Measurements from ENCODE around the gene NPL.
A peak's percentile ranks its signal among the peaks of the same experiment; 100 is the strongest.

The NPL gene, protein sequence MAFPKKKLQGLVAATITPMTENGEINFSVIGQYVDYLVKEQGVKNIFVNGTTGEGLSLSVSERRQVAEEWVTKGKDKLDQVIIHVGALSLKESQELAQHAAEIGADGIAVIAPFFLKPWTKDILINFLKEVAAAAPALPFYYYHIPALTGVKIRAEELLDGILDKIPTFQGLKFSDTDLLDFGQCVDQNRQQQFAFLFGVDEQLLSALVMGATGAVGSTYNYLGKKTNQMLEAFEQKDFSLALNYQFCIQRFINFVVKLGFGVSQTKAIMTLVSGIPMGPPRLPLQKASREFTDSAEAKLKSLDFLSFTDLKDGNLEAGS

GRCh38 chr1:182789138-182790076 is at the start of gene NPL:
Gene NPL (plus strand): TSS chr1:182789773. CDS start chr1:182794372, 4,599 bp downstream.
- peak; percentile 90 for DNase-seq

GRCh38 chr1:182740120-182740519 is 49.5 kb upstream of the NPL start:
- DNase-seq: no peak

DNA sequence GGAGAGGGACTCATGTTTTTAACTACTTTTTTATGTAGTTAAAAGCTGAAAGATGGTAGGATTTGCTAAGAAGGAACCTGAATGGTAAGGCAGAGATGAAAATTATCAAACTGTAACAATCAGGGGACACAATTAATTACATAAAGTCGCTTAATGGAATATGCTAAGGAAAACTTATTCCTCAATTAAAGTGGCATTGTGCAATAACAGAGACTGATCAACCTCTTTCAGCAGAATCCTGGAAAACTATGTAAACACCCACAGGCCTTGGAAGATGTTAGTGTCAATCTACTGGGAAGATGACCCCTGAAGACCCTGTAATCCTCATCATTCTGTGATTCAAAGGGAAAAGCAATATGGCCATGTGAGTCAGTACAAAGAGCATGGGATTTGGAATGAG is 46.8 kb upstream of the NPL start:
- DNase-seq: no peak

- peak; percentile 38 for DNase-seq
Observed at GRCh38 chr1:182752077-182752988, 37.2 kb upstream of the NPL start.

GRCh38 chr1:182754087-182754486 is 35.5 kb upstream of the NPL start:
- no peak for DNase-seq

- no peak for DNase-seq
Observed at GRCh38 chr1:182754543-182755314, 34.8 kb upstream of the NPL start.

DNA sequence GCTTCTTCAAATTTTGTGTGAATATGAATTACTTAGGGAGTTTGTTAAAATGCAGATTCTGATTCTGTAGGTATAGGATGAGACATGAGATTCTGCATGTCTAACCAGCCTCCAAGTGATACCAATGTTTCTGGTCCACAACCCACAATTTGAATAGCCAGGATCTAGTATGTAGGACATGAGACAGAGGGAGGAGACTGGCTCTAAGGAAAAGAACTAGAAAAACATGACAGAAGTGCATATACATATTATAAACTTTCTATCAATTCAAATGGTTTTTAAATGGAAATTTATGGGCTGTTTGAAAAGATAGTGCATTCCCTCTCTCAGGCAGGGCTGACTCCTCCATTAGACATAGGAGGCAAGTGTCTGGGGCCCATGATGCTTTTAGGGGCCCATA is 33.9 kb upstream of the NPL start:
- no peak for DNase-seq

DNA sequence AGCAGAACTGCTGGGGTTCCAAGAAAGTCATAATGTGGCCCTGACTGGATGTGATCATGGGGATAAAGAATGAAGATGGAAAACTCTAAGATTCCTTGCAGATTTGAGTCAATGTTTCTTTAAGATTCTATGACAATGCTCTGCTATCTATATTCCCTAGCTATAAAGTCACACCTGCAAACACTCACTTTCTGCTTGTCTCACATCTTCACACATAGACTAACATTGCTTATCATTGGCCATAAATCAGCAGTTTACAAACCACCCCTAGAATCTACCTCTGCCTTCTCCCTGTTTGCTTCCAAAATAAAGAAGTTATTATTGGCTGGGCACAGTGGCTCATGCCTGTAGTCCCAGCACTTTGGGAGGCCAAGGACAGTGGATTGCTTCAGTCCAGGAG is 33.1 kb upstream of the NPL start:
- DNase-seq: no peak

DNA sequence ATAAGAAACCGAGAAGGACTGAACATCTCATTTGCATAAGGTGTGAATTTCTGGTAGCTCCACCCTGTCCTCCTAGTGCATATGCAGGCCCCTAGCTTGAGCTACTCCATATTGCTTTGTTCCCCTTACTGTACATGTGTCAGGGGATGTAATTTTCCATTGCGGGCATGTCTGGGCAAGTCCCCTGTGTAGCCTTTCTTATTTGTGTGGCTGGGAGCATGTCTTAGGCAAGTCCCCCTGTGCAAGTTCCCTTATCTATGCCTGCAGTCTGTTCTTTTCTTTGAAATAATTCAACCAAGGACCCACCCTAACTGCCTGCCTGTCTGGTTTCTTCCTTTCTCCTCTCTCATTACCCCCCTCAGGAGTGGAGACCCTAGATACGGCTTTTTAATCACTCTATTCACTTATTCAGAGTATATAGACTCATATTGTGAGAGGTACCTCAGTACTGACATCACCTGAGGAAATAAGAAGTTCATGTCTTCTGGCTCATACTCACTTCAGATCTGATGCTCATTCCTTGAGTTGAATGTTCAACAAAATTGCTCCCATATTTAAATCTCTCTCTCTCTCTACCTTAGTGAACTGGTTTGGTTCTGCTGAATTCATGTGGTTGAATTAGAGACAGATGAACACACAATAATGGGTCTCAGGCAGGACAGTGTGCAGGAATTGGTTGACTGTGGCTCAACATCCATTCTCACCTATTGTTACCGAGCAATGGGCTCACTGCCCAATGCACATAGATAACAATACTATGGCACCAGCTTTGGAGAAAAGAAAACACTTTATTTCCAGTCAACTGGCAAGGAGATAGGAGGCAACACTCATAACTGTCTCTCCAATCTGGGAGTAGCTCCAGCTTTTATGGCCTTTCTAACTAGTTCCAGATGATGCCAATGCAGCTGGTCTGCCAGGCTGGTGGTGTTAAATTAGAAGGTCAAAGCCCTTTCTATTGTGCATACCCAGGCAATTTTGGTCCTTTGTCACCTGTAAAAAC is 27.9 kb upstream of the NPL start:
- no peak for DNase-seq

DNA sequence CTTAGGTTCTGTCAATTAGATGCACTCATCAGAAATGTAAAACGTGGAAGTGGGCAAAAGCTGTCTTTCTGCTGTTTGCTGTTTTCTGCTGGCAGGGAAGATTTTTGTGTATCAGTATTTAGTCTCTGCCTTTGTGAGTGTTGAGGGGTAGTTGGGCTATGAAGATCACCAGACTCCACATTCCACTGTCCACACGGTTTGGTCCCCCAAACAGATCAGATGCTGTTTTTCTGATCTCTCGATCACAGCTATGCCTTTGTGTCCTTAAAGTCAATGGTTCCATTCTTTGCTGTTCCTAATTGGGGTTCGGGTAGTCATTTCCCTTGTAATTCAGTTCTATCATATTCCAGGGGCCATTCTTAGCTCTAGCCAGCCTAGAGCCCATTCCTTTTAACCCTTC is 27.0 kb upstream of the NPL start:
- no peak for DNase-seq

- DNase-seq: no peak
Observed at GRCh38 chr1:182764029-182764727, 25.4 kb upstream of the NPL start.

DNA sequence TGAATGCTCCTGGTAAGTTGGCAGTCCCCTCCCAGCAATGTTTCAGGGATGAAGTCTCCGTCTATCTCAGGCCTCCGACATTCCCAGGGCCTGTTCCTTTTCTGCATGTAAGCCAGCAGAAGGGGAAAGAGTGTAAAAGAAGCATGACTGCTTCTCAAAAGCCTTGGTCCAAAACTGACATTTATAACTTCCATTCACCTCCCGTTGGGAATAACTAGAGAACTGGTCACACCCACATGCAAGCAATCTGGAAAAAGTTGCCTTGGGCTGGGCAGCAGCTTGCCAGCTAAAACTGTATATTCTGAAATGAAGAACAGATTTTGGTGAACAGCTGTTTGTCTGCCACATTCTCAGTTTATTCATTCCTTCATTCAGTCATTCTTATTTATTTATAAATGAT is 24.2 kb upstream of the NPL start:
- DNase-seq: no peak

GRCh38 chr1:182766050-182766449 is 23.5 kb upstream of the NPL start:
- DNase-seq: no peak

DNA sequence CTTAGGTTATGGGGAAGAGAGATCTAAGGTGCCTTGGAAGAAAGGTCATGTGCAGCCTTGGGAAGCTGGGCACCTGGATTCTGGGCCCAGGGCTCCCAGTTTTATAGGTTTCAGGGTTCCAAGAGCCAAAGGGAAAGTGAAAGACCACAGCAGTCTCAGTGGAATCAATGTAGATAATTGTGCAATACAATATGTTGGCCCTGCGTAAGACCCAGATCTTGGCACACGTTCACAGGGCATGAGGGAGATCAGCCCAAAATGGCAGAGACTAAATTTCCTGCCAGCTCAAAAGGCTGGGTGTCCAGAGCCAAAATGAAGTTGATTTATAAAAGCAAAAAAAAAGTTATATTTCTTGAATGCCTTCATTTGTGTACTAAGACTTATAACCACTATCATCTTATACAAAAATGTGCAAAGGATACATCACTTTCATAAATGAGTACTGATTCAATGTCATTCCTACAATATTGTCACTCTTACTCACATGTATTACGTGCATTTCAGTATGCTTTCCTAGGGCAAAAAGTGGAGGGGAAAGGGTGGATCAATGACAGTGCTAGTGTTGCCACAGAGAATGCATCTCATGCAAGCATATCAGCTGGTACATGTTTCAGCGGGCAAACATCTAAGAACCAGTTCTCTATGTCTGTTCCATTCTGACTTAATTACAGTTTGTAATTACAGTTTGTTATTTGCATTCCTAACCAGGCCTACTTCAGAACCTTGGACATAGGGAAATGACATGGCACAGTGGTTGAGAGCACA is 22.5 kb upstream of the NPL start:
- DNase-seq: no peak

DNA sequence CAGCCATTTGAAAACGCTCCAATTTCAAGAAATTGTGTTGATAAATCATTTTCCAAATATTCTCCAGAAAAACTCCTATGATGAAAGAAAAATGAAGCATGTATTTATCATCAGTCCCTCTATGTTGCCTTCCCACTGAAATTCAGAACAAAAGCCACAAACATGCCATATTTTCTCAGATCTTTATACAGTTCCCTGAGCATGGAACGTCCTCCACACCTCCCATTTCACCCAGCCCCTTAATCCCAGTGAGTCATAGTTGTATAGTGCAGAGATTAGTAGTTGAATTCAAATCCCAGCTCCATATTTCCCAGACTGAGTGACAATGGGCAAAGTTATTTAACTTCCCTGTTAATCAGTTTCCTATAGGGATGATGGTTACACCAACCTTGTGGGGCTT is 20.6 kb upstream of the NPL start:
- DNase-seq: no peak

DNA sequence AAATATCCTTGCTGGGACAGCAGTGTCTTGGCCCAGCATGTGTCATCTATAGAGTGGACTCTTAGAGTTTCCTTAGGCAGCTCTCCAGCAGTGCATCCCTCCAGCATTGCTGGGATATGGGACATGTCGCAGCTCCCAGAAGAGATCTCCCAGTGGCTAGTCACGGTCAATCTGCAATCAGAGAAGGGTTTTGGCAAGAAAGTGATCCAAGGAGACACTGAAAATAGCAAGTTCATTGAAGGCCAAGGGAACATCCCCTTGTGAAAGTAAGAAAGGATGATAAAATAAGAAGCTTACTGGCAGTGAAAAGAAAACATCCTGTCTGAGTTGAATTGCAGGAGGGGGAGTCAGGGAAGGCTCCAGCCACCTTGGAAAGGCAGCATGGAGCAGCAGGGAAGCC is 19.3 kb upstream of the NPL start:
- DNase-seq: no peak

- DNase-seq: no peak
Observed at GRCh38 chr1:182771187-182771984, 18.2 kb upstream of the NPL start.

- no peak for DNase-seq
Observed at GRCh38 chr1:182777386-182777785, 12.2 kb upstream of the NPL start.

DNA sequence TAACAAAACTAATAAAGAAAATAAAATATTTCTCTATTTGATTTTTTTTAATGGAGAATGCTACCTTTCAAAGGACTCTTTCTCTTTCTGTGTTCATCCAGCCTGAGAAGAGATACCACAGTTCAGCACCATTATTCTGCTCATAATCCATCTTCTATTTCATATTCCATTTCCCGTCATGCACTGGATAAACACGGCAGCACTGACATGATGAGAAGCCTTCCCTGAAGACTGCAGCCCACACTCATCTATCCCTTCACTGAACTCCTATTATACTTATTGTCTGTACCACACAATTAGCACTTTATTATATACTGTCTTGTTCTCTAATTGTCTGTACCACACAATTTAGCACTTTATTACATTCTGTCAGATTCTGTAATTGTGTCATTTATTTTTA is 10.7 kb upstream of the NPL start:
- DNase-seq: no peak
